PFSK-1 (cell line): ENCODE data around the gene ZC3H8.

ENCODE experiments used
- FOXP2 ChIP-seq: optimal IDR thresholded peaks from 2 replicates; pipeline ENCODE3; 2011; ENCODE audit warnings: borderline replicate concordance, control low read depth, inconsistent platforms; ENCODE audit not compliant: insufficient read depth; ENCODE audit errors: extremely low read length, extremely low read depth
- POLR2AphosphoS5 ChIP-seq: IDR thresholded peaks from 2 replicates; pipeline ENCODE4 v1.6.1; 2012; ENCODE audit warnings: low read depth, mild to moderate bottlenecking, control low read depth, low read length, moderate library complexity
- REST ChIP-seq, 2 experiments: IDR thresholded peaks; 2 replicates each; pipeline versions ENCODE4 v1.6.1 to v1.8.0; 2011 to 2012; ENCODE audit warnings: low read depth in 2 of 2, low read length in 2 of 2, control low read depth in 1 of 2, inconsistent platforms in 1 of 2, mild to moderate bottlenecking in 1 of 2, moderate library complexity in 1 of 2; ENCODE audit not compliant: insufficient read depth in 1 of 2
- SIN3A ChIP-seq: IDR thresholded peaks from 2 replicates; pipeline ENCODE4 v1.6.1; 2012; ENCODE audit warnings: mild to moderate bottlenecking, low read length, moderate library complexity, borderline replicate concordance; ENCODE audit not compliant: insufficient read depth
- TAF1 ChIP-seq: IDR thresholded peaks from 2 replicates; pipeline ENCODE4 v1.6.1; 2012; ENCODE audit warnings: low read length, control low read depth, borderline replicate concordance; ENCODE audit not compliant: insufficient read depth

The ZC3H8 gene

GRCh38 chr2:112251271-112251670 lies 3.6 kb downstream of the ZC3H8 start:
- no peak for TF ChIP-seq TAF1
- no peak for TF ChIP-seq FOXP2
- no peak for TF ChIP-seq SIN3A
- TF ChIP-seq REST (IDR thresholded peaks at IDR 0.05; ENCODE audit: insufficient read depth in 1 of 2, low read depth in 2 of 2, low read length in 2 of 2) = no peak
- TF ChIP-seq POLR2AphosphoS5 = no peak

GRCh38 chr2:112244854-112245253 lies 10.0 kb downstream of the ZC3H8 start:
- no peak for TF ChIP-seq SIN3A
- TF ChIP-seq POLR2AphosphoS5 = no peak
- no peak for TF ChIP-seq TAF1
- TF ChIP-seq REST (IDR thresholded peaks at IDR 0.05; ENCODE audit: insufficient read depth in 1 of 2, low read depth in 2 of 2, low read length in 2 of 2) = no peak
- TF ChIP-seq FOXP2 = no peak

DNA sequence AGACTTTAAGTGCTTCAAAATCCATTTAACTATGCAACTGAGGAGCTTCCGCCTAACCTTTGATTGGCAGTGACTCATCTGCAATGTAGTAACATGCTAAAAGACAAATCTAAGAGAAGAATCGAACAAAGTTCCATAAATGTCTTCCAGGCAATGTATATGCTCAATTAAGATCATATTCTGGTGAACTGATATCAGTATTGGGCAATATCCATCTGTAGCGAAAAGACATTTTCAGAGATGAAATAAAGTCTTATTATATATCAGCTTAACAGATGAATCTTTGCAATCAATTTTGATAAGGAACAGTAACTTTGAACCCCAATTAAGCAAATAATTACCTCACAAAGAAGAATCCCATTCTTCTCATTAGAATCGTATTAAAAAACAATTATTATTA lies 11.6 kb downstream of the ZC3H8 start:
- TF ChIP-seq SIN3A (no peak), FOXP2 (no peak), TAF1 (no peak), REST (IDR thresholded peaks at IDR 0.05; ENCODE audit: insufficient read depth in 1 of 2, low read depth in 2 of 2, low read length in 2 of 2) (no peak), POLR2AphosphoS5 (no peak)

- TF ChIP-seq FOXP2 (no peak), POLR2AphosphoS5 (no peak), SIN3A (no peak), TAF1 (no peak), REST (IDR thresholded peaks at IDR 0.05; ENCODE audit: insufficient read depth in 1 of 2, low read depth in 2 of 2, low read length in 2 of 2) (no peak)
Observed at GRCh38 chr2:112242384-112242783, 12.5 kb downstream of the ZC3H8 start.

- TF ChIP-seq POLR2AphosphoS5 (no peak), SIN3A (no peak), FOXP2 (no peak), TAF1 (no peak), REST (IDR thresholded peaks at IDR 0.05; ENCODE audit: insufficient read depth in 1 of 2, low read depth in 2 of 2, low read length in 2 of 2) (no peak)
Observed at GRCh38 chr2:112239862-112240261, 15.0 kb downstream of the ZC3H8 start.
